GM19099 (cell line): ENCODE results near the gene SPPL2B.

ENCODE experiments used
- POLR2A ChIP-seq: IDR thresholded peaks from 3 replicates; pipeline ENCODE4 v1.6.1; 2011; ENCODE audit warnings: low read depth; ENCODE audit not compliant: insufficient read length; ENCODE audit errors: extremely low read depth

The SPPL2B gene

DNA sequence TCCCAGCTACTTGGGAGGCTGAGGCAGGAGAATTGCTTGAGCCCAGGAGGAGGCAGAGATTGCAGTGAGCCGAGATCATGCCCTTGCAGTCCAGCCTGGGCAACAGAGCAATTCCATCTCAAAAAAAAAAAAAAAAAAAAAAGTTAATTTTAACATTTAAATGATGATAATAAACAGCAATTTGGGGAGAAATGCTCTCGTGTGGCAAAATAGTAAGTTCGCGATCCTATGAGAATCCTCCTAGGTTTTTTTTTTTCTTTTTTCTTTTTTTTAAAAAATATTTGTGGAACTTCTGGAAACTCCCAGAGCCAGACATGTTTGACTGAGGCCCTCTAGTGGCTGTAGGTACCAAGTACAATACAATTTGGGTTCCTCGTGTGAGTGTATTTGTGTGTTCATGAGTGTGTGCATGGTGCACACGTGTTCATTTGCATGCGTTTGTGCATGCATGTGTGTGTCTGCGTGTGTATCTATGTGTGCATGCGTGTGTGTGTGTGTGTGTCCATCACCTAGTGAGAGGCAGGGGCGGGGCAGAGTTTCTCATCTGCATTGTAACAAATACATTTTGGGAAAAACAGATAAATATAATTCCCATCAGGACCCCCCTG lies 62.7 kb downstream of the SPPL2B start:
- no peak for TF ChIP-seq POLR2A

DNA sequence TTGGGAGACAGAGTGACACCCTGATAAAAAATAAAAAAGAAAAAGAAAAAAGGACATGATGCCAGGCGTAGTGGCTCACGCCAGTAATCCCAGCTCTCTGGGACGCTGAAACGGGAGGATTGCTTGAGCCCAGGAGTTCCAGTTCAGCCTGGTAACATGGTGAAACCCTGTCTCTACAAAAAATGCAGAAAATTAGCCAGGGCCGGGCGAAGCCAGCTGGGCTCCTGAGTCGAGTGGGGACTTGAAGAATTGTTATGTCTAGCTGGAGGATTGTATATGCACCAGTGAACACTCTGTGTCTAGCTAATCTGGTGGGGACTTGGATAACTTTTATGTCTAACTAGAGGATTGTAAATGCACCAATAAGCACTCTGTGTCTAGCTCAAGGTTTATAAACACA lies 63.9 kb downstream of the SPPL2B start:
- no peak for TF ChIP-seq POLR2A

DNA sequence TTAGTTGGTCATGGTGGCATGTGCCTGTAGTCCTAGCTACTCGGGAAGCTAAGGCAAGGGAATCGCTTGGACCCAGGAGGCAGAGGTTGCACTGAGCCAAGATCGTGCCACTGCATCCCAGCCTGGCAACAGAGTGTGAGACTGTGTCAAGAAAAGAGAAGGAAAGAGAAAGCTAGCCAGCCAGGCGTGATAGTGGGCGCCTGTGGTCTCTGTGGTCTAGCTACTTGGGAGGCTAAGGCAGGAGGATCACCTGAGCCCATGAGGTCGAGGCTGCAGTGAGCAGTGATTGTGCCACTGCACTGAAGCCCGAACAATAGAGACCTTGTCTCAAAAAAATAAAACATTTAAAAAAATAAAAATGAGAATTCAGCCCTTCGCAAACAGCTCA lies 65.6 kb downstream of the SPPL2B start:
- TF ChIP-seq POLR2A, result no peak

DNA sequence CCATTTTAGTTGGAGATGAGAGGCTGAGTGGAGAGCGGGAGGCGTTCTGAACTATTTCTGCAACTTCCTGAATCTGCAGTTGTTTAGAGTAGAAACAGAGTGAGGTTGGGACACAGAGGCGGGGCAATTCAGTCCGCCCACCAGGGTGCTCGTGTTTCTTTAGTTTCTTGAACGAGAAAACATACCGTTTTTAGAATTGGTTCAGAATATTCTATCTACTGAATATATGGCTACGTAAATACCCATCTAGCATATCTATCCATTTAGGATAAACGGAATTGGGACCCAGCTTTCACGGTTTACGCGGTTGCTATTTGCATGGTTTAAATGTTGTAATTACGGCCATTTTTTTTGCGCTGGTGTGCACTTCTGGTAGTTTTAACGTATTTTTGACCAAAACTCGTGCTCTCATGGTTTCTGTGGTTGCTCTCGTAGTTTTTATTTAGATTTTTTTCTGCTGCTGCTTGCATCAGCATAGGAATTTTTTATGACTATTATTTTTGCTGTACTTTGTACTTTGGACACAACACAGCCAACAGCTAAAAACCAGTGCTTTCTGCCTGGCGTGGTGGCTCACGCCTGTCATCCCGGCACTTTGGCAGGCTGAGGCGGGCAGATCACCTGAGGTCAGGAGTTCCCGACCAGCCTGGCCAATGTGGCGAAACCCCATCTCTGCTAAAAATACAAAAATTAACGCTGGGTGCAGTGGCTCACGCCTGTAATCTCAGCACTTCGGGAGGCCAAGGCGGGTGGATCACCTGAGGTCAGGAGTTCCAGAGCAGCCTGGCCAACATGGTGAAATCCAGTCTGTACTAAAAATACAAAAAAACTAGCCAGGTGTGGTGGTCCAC lies 66.2 kb downstream of the SPPL2B start:
- no peak for TF ChIP-seq POLR2A

DNA sequence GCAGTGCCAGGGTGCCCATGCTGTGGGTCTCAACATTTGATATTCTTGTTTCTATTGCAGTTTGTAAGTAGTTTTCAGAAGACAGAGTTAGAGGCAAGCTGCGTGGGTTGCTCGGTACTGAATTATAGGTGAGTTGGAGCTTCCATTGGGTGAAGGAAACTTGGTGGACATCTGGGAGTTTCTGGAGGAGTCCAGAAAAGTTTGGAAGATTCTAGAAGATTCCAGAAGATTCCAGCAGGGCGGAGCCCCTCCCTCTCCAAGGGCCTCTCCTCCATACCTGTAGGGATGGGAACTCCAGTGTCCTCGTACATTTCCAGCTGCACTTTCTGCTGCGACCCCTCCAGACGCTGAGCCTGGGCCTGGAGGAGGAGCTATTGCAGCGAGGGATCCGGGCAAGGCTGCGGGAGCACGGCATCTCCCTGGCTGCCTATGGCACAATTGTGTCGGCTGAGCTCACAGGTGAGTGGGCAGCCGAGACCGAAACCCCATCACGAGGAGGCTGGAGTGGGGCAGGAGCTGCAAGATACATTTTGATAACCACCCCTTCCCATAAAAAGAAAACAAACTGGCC lies 70.3 kb downstream of the SPPL2B start:
- TF ChIP-seq POLR2A, result no peak

DNA sequence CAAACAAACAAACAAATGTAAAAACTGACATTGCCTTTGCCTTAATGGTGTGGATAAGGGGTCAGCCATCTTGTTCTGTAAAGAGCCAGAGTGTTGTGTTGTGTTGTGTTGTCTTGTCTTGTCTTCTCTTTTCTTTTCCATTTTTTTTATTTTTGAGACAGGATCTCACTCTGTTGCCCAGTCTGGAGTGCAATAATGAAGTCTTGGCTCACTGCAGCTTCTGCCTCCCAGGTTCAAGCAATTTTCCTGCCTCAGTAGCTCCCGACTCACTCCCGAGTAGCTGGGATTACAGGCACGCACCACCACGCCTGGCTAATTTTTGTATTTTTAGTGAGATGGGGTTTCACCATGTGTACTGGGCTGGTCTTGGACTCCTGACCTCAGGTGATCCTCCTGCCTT lies 71.1 kb downstream of the SPPL2B start:
- TF ChIP-seq POLR2A, result no peak
